ENCODE measurements around the gene NLRP5.
A peak's percentile ranks its signal among the peaks of the same experiment; 100 is the strongest.
"Not testable (repeated sequence)": the region's sequence is repeated elsewhere in the genome, so short reads cannot be mapped to it uniquely, and the experiment has no call there.

The NLRP5 gene

DNA sequence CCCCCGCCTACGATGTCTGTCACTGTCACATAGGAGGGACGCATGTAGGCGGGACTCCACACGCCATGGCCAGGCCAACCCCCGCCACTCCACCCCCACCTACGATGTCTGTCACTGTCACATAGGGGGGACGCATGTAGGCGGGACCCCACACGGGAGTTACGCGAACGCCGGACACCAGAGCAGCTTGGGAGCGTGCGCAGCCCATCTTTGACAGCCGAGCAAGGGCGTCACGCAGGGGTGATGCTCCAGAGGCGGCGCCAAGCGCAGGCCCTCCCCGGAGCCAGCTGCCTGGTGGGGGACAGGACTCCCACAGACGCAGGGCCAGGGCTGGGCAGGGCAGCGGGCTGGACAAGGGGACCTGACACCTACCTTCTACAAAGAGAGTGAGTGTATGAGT, 114.5 kb downstream of the NLRP5 start:
- peaks cover 16% of the 10 kb centered on the region for H3K4me1 Mint-ChIP-seq (ENCODE audit: low read depth)
- H3K4me3 Mint-ChIP-seq, result no peak overlapping the region
- no peak overlapping the region for H3K27ac Mint-ChIP-seq
- no peaks in the 10 kb centered on the region for H3K36me3 Mint-ChIP-seq
- H3K9me3 Mint-ChIP-seq (ENCODE audit: low read depth), result no peaks in the 10 kb centered on the region
- H3K27me3 Mint-ChIP-seq, result no peaks in the 10 kb centered on the region

- no peak overlapping the region for H3K27ac Mint-ChIP-seq
- no peaks in the 10 kb centered on the region for H3K9me3 Mint-ChIP-seq (ENCODE audit: low read depth)
- H3K4me3 Mint-ChIP-seq, result no peak overlapping the region
- H3K36me3 Mint-ChIP-seq, result no peaks in the 10 kb centered on the region
- H3K27me3 Mint-ChIP-seq, result no peaks in the 10 kb centered on the region
- H3K4me1 Mint-ChIP-seq (ENCODE audit: low read depth), result peaks cover 25% of the 10 kb centered on the region
Measured at GRCh38 chr19:56101746-56102535, 115.4 kb downstream of the NLRP5 start.

- no peak overlapping the region for H3K4me3 Mint-ChIP-seq
- no peaks in the 10 kb centered on the region for H3K27me3 Mint-ChIP-seq
- H3K27ac Mint-ChIP-seq, result no peak overlapping the region
- peaks cover 29% of the 10 kb centered on the region for H3K4me1 Mint-ChIP-seq (ENCODE audit: low read depth)
- H3K9me3 Mint-ChIP-seq (ENCODE audit: low read depth), result no peaks in the 10 kb centered on the region
- no peaks in the 10 kb centered on the region for H3K36me3 Mint-ChIP-seq
Measured at GRCh38 chr19:56103027-56103614, 116.5 kb downstream of the NLRP5 start.

DNA sequence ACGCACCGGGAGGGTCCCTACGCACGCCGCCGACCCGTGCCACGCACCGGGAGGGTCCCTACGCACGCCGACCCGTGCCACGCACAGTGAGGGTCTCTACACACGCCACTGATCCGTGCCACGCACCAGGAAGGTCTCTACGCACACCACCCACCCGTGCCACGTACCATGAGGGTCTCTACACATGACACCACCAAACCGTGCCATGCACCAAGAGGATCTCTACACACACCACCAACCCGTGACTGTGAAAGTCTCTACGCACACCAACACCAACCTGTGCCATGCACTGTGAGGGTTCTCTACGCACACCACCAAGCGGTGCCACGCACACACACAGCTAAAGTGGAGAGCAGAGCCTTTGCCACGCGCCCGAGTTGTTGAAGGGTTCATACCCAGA, 117.8 kb downstream of the NLRP5 start:
- Mint-ChIP-seq H3K27me3 (no peaks in the 10 kb centered on the region), H3K9me3 (ENCODE audit: low read depth) (no peaks in the 10 kb centered on the region), H3K36me3 (no peaks in the 10 kb centered on the region), H3K4me1 (ENCODE audit: low read depth) (peaks cover 35% of the 10 kb centered on the region), H3K4me3 (no peak overlapping the region), H3K27ac (no peak overlapping the region)

DNA sequence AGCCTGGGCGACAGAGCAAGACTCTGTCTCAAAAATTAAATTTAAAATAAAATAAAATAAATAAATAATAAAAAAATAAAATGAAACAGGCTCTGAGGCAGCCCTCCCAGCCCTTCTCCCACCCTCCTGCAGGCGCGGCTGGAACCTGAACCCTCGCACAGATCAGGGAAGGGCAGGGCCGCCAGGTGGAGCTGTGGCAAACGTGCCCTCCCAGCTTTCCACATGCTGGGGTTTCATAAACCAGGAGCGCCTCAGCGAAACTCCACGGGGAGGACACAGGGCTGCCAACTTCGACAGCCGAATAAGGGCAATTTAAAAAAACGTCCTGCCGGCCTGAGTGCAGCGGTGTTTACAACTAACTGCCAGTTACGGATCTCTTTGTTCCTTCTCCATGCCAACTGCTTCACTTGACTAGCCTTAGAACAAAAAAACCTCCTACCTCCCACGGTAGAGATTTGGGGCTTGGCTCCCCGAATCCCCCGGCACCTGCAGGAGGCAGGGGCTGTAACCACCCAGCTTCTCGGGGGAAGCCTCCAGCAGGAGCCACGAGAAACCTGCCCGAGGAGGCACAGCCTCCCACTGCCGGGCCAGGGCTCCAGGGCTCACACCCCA, 118.6 kb downstream of the NLRP5 start:
- Mint-ChIP-seq H3K9me3 (ENCODE audit: low read depth) (no peaks in the 10 kb centered on the region), H3K4me1 (ENCODE audit: low read depth) (peaks cover 39% of the 10 kb centered on the region), H3K27me3 (no peaks in the 10 kb centered on the region), H3K36me3 (no peaks in the 10 kb centered on the region), H3K27ac (no peak overlapping the region), H3K4me3 (peak overlapping the region; percentile 23)

GRCh38 chr19:56105831-56106396, 119.3 kb downstream of the NLRP5 start:
- not testable (repeated sequence) for H3K9me3 Mint-ChIP-seq (ENCODE audit: low read depth); H3K27me3 Mint-ChIP-seq; H3K36me3 Mint-ChIP-seq
- peak overlapping the region; percentile 46 for H3K27ac Mint-ChIP-seq
- H3K4me1 Mint-ChIP-seq (ENCODE audit: low read depth), result peaks cover 43% of the 10 kb centered on the region
- peak overlapping the region; percentile 51 for H3K4me3 Mint-ChIP-seq

DNA sequence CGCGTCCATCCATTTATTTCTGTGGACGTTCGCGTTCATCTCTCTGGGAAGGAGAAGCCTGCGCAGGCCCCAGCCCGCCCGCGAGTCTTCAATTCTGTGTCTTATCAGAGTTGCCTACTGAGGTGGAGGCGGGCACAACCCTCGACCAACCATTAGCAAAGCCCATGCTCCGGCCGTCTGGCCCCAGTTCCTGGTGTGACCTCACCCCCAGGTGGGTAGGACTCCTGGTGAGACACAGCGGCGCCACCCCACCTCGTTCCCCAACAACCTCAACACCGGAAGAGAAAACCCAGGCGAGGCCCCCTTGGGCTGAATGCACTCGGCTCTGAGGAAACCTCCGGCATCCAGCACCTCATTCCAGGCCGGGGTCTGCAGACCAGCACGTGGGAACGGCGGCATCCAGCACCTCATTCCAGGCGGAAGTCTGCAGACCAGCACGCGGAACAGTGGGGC, 119.8 kb downstream of the NLRP5 start:
- Mint-ChIP-seq H3K4me1 (ENCODE audit: low read depth) (peaks cover 43% of the 10 kb centered on the region), H3K36me3 (no peaks in the 10 kb centered on the region), H3K4me3 (peak overlapping the region; percentile 51), H3K27me3 (no peaks in the 10 kb centered on the region), H3K27ac (no peak overlapping the region), H3K9me3 (ENCODE audit: low read depth) (no peaks in the 10 kb centered on the region)

DNA sequence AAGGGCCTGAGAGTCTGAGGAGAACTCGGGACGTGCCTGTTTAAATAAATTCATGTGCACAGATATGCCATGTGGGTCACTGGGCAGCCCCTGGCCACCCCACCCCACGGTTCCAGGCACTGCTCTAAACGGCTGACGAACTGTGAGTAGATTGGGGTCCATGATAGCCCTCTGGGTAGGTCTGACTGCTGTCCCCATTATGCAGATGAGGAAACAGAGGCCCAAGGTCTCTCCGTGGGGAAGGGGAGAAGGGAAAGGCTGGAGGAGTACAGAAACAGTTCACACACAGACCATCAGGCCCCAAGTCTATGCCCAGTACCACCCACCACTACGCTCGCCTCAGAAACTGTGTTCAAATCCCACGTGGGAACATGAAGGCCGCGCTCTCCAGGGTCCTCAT, 120.4 kb downstream of the NLRP5 start:
- H3K4me1 Mint-ChIP-seq (ENCODE audit: low read depth), result peaks cover 46% of the 10 kb centered on the region
- H3K27me3 Mint-ChIP-seq, result no peaks in the 10 kb centered on the region
- H3K27ac Mint-ChIP-seq, result no peak overlapping the region
- no peaks in the 10 kb centered on the region for H3K9me3 Mint-ChIP-seq (ENCODE audit: low read depth)
- no peaks in the 10 kb centered on the region for H3K36me3 Mint-ChIP-seq
- no peak overlapping the region for H3K4me3 Mint-ChIP-seq

DNA sequence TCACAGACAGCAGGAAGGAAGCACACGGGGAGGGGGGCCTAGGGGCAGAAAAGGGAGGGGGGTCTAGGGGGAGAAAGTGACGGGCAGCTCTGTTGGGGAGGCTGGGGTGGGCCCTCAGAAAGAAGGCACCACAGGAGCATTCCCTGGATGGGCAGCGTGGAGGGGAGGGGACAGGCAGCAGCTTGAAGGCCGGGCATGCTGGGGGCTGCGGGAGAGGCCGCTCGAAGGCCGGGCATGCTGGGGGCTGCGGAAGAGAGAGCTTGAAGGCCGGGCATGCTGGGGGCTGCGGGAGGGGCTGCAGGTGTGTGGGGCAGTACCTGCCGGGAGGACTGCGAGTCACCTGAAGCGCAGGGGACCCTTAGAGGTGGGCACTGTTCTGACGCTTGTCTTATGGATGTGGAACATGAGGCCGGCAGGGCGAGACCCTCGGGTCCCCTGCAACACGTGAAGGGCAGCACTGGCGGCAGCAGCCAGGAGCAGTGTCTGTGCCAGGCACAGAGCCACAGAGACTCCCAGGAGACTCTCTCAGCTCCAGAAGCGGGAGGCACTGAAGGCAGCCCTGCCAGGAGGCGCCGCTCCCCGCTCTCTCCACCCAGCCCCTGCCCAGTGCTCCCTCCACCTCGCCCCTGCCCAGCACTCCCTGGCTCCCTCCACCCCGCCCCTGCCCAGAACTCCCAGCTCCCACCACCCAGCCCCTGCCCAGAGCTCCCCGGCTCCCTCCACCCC, 121.2 kb downstream of the NLRP5 start:
- H3K9me3 Mint-ChIP-seq (ENCODE audit: low read depth), result no peaks in the 10 kb centered on the region
- H3K27me3 Mint-ChIP-seq, result no peaks in the 10 kb centered on the region
- no peaks in the 10 kb centered on the region for H3K36me3 Mint-ChIP-seq
- H3K4me3 Mint-ChIP-seq, result no peak overlapping the region
- no peak overlapping the region for H3K27ac Mint-ChIP-seq
- peaks cover 52% of the 10 kb centered on the region for H3K4me1 Mint-ChIP-seq (ENCODE audit: low read depth)

- H3K4me1 Mint-ChIP-seq (ENCODE audit: low read depth), result peaks cover 57% of the 10 kb centered on the region
- H3K4me3 Mint-ChIP-seq, result no peak overlapping the region
- no peak overlapping the region for H3K27ac Mint-ChIP-seq
- no peaks in the 10 kb centered on the region for H3K27me3 Mint-ChIP-seq
- no peaks in the 10 kb centered on the region for H3K9me3 Mint-ChIP-seq (ENCODE audit: low read depth)
- no peaks in the 10 kb centered on the region for H3K36me3 Mint-ChIP-seq
Measured at GRCh38 chr19:56108447-56109195, 122.0 kb downstream of the NLRP5 start.

DNA sequence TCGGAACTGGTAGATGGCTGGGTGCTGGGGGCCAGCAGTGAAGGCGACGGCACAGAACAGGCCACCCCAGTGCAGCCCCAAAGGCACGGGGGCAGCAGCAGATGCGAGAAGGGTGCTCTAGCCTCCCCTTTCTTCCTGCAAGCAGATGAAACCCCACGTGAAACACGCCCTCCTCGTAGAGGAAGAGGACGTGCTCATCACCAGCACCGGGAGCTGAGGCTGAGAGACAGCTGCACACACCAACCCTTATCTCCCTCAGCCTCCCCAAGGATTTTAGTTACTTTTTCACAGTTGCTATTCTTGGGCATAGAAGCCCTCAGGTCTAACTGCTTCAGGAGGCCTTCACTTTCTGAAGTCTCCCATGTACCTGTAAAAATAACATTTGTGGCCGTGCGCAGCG, 122.7 kb downstream of the NLRP5 start:
- Mint-ChIP-seq H3K36me3 (no peaks in the 10 kb centered on the region), H3K4me3 (no peak overlapping the region), H3K9me3 (ENCODE audit: low read depth) (no peaks in the 10 kb centered on the region), H3K27me3 (no peaks in the 10 kb centered on the region), H3K4me1 (ENCODE audit: low read depth) (peaks cover 61% of the 10 kb centered on the region), H3K27ac (no peak overlapping the region)

- Mint-ChIP-seq H3K9me3 (ENCODE audit: low read depth) (no peaks in the 10 kb centered on the region), H3K27me3 (no peaks in the 10 kb centered on the region), H3K4me3 (no peak overlapping the region), H3K36me3 (no peaks in the 10 kb centered on the region), H3K27ac (no peak overlapping the region), H3K4me1 (ENCODE audit: low read depth) (peaks cover 59% of the 10 kb centered on the region)
Measured at GRCh38 chr19:56110515-56111448, 124.2 kb downstream of the NLRP5 start.
